Measurements from ENCODE around the gene CCDC8.
"Not testable (repeated sequence)": the region's sequence is repeated elsewhere in the genome, so short reads cannot be mapped to it uniquely, and the experiment has no call there.

The CCDC8 gene

GRCh38 chr19:46380690-46381089, 32.7 kb downstream of the CCDC8 start:
- no peak for DNase-seq

DNA sequence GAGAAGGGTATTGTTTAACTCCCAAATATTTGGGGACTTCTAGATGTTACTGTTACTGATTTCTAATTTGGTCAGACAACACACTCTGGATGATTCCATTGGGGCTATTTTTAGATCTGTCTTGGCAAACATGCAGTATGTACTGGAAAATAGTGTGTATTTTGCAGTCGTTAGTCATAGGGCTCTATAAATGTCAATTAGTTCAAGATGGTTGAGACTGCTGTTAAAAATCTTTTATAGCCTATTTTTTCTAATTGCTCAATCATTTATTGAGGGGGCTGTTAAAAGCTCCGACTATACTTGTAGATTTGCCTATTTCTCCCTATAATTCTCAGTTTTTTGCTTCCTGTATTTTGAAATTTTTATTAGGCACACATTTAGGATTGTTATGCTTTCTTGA, 35.1 kb downstream of the CCDC8 start:
- no peak for DNase-seq

- DNase-seq: no peak
Observed at GRCh38 chr19:46376241-46377153, 36.9 kb downstream of the CCDC8 start.

DNA sequence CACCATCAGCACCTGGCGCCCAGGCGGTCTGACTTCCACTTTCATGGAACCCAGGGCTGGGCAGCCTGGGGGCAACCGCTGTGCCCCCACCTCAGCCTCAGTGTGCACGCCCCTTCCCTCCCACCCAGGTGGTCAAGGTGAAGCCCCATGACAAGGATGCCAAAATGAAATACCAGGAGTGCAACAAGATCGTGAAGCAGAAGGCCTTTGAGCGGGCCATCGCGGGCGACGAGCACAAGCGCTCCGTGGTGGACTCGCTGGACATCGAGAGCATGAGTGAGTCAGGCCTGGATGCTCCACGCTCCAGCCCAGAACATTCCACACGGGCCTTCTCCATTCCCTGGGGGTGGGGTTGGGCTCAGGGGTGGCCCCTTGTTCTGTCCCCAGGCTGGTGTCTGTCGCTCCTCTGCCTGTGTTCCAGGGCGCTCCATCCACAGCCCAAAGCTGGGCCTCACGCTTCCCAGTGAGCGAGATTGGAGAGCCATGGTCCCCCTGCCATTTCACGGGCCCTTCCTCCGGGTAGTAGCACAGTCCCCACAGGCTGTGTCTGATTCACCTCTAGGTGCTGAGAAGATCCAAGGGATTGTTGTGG, 37.8 kb downstream of the CCDC8 start:
- DNase-seq: not testable (repeated sequence)

DNA sequence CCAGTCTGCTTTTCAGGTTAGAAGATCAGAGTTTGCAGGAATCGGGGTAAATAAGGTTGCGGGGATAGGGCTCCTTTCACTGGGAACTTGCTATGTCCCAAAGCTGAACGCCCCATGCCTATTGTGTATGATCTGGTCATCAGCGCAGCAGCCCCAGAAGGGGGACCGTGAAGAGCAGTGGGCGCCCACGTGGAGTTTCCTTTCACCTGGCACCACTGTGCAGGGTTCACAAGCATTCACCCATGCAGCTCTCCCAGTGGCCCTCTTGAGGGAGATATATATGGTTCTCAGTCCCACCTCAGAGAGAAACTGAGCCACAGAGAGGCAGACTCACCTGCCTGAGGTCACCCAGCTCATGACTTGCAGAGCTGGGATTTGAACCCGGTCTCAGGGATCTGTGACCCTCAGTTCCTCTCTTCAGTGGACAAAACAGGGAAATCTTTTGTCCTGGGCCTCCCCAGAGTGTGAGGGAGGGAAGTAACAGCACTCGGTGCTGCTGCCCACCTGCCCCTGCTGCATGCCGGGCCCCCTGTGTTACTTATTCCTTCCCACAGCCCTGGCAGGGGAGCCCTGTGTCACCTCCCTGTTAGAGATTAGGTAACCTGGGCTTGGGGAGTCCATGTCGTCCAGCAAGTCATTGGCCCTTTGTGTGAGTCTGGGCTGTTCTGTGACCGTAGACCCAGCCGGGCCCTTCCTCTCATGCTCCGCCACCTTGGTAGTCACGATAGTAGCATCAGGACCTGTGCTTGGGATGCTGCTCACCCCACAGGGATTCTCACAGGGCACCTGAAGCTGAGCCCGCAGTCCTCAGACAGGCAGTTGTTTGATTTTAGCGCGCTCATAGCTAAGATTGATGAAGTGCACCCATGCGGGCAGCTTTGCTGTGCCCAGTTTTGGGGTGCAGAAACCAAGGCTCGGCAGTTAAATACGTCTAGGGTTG, 38.6 kb downstream of the CCDC8 start:
- DNase-seq: no peak

DNA sequence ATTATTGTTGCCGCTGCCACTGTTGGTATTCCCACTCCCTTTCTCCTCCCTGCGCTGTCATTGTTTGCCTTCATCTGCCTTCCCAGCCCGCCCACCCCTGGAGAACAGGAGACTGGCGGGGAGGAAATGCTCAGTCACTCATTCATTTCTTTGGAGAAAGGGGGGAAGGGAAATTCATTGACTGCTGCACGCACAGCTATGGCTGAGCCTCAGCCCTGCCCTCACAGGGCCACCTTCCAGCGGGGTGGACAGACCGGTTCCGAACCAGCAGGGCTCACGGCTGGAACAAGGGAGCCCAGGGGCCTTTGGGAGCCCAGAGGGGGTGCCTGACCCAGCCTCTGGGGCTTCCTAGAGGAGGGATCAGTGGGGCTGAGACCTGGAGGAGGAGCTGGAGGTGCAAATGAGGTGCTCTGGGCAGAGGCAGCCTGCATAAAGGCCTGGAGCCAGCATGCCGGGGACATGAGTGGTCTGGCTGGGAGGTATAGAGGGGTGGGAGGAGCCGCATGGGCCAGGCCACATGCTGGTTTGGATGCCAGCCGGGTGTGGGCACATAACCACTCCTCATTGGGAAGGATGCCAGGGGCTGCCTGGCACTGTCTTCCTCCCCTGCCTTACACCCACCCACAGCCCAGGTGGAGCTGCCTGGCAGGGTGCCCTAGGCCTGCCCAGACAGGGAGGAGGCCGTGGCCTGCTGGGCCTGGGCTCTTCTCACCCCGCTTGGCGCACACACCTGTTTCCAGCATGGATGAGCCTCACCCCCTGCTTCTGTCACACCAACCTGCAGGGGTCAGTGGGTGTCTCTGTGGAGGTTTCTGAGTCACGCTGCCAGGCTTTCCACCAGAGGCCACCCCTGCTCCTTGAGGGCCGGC, 39.6 kb downstream of the CCDC8 start:
- DNase-seq: no peak

- no peak for DNase-seq
Observed at GRCh38 chr19:46372901-46373490, 40.4 kb downstream of the CCDC8 start.

- peak; percentile 27 for DNase-seq
Observed at GRCh38 chr19:46371371-46371901, 41.9 kb downstream of the CCDC8 start.

GRCh38 chr19:46369817-46370216, 43.5 kb downstream of the CCDC8 start:
- DNase-seq: no peak

DNA sequence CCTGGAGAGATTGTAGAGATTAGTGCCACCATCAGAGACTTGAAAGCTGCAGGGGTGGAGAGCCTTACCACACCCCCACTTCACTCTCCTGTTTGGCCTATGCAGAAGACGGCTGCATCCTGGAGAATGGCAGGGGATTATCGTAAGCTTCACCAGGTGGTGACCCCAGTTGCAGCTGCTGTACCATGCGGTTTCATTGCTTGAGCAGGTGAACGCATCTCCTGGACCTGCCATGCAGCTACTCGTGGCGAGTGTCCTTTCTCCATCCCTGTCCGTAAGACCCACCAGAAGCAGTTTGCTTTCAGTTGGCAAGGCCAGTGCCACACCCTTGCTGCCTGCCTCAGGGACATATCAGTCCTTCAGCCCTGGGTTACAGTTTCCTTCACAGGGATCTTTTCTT, 45.2 kb downstream of the CCDC8 start:
- DNase-seq: no peak

- DNase-seq: no peak
Observed at GRCh38 chr19:46367426-46367825, 45.9 kb downstream of the CCDC8 start.

GRCh38 chr19:46366620-46367292, 46.6 kb downstream of the CCDC8 start:
- DNase-seq: no peak

- no peak for DNase-seq
Observed at GRCh38 chr19:46365561-46365960, 47.8 kb downstream of the CCDC8 start.

- no peak for DNase-seq
Observed at GRCh38 chr19:46364359-46364758, 49.0 kb downstream of the CCDC8 start.

DNA sequence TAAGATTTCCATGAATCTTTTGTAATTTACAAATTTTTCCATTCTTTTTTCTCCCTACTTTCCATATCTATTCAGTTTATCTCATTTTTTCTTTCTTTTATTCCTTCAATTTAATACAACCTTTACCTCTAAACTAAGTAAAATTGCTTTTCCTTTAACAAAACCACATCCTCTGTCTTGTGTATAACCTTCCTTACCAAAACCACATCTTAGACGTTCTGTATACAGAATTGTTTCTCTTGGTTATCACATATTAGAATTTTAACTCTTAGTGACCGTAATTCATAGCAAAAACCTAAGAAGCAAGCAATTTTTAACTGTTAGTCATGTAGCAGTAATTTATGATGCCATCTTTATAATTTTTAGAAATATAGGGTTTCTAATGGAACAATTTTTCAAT, 51.4 kb downstream of the CCDC8 start:
- peak; percentile 34 for DNase-seq
